Chondrocyte (in vitro differentiated cells): Measurements from ENCODE around the gene EVA1C. TPM values are rescaled to one million over a fixed set of nuclear protein-coding genes. Genes with fewer than 3 reads are reported as not detected.
A peak's percentile ranks its signal among the peaks of the same experiment; 100 is the strongest.
"Not testable (repeated sequence)": the region's sequence is repeated elsewhere in the genome, so short reads cannot be mapped to it uniquely, and the experiment has no call there.

Experiments used
- DNase-seq: peaks from one replicate; pipeline ENCODE4 v3.0.0; 2021; ENCODE audit warnings: mixed read lengths, low spot score
- H3K27ac Mint-ChIP-seq: one replicate; pipeline ENCODE4 v1.8.0; 2021; ENCODE audit warnings: mild to moderate bottlenecking, moderate library complexity, mixed read lengths; ENCODE audit not compliant: unreplicated experiment
- H3K27me3 Mint-ChIP-seq: 2 replicates; pipeline ENCODE4 v1.8.0; 2021; ENCODE audit warnings: low read depth, mixed read lengths
- H3K36me3 Mint-ChIP-seq: 2 replicates; pipeline ENCODE4 v1.8.0; 2021; ENCODE audit warnings: low read depth, mixed read lengths
- H3K4me1 Mint-ChIP-seq: 2 replicates; pipeline ENCODE4 v1.8.0; 2021; ENCODE audit warnings: low read depth, mild to moderate bottlenecking, mixed read lengths
- H3K4me3 Mint-ChIP-seq: one replicate; pipeline ENCODE4 v1.8.0; 2021; ENCODE audit warnings: mild to moderate bottlenecking, moderate library complexity, mixed read lengths; ENCODE audit not compliant: unreplicated experiment
- H3K9me3 Mint-ChIP-seq: 2 replicates; pipeline ENCODE4 v1.8.0; 2021; ENCODE audit warnings: low read depth, mixed read lengths
- total RNA-seq: library from RNA; stranded (reverse); gene quantifications from 3 replicates; pipeline ENCODE4 v1.2.1, GENCODE V29; 2021
- TF ChIP-seq, protein P1 (sequence below): fragments of 200-600 bp; sonication (generic); IDR thresholded peaks from 2 replicates; pipeline ENCODE4 v1.5.0; 2021; ENCODE audit warnings: antibody characterized with exemption, mild to moderate bottlenecking, moderate library complexity

EVA1C gene
- total RNA-seq, 1 donor from 2014 or later: 2.0 TPM

DNA sequence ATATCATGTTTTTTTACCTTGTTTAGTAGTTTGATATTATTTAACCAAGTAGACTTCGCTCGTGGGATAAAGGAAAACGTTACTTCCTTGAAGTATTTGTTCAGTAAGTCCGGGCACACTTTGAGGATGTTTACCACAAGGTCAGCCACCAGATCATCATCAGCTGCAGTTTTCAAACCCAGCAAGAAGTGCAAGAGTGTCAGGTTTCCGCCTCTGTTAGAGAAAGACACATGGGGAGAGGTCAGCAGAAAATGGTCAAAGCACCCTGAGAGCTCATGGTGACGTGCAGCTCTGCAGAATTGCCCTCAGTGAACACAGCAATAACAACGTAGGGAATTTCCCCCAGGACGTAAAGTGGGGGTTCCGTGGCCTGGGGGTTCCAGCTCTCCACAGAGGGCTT is 44.1 kb upstream of the EVA1C start:
- Mint-ChIP-seq H3K4me1 (peaks cover 52% of the 10 kb centered on the region), H3K27me3 (no peaks in the 10 kb centered on the region), H3K36me3 (peaks cover 23% of the 10 kb centered on the region)

DNA sequence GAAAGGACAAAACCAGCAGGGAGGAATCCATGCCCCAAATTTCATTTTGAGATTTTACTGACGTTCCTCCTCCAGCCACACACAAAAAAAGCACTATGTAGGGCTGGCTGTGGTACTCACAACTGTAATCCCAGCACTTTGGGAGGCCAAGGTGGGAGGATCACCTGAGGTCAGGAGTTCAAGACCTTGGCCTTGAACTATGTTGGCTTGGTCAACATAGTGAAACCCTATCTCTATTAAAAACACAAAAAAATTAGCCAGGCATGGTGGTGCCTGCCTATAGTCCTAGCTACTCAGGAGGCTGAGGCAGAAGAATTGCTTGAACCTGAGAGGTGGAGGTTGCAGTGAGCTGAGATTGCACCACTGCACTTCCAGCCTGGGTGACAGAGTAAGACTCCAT is 43.5 kb upstream of the EVA1C start:
- H3K27me3 Mint-ChIP-seq, H3K4me3 Mint-ChIP-seq, H3K9me3 Mint-ChIP-seq, DNase-seq, H3K27ac Mint-ChIP-seq: not testable (repeated sequence)
- peaks cover 52% of the 10 kb centered on the region for H3K4me1 Mint-ChIP-seq
- peaks cover 23% of the 10 kb centered on the region for H3K36me3 Mint-ChIP-seq

More for the DNA sequence above, 44.1 kb upstream of the EVA1C start:
- Mint-ChIP-seq H3K9me3 (no peaks in the 10 kb centered on the region), H3K4me3 (no peak overlapping the region), H3K27ac (peak overlapping the region; percentile 18)
- DNase-seq: no peak
- TF ChIP-seq, protein P1, sequence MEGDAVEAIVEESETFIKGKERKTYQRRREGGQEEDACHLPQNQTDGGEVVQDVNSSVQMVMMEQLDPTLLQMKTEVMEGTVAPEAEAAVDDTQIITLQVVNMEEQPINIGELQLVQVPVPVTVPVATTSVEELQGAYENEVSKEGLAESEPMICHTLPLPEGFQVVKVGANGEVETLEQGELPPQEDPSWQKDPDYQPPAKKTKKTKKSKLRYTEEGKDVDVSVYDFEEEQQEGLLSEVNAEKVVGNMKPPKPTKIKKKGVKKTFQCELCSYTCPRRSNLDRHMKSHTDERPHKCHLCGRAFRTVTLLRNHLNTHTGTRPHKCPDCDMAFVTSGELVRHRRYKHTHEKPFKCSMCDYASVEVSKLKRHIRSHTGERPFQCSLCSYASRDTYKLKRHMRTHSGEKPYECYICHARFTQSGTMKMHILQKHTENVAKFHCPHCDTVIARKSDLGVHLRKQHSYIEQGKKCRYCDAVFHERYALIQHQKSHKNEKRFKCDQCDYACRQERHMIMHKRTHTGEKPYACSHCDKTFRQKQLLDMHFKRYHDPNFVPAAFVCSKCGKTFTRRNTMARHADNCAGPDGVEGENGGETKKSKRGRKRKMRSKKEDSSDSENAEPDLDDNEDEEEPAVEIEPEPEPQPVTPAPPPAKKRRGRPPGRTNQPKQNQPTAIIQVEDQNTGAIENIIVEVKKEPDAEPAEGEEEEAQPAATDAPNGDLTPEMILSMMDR: no peak

DNA sequence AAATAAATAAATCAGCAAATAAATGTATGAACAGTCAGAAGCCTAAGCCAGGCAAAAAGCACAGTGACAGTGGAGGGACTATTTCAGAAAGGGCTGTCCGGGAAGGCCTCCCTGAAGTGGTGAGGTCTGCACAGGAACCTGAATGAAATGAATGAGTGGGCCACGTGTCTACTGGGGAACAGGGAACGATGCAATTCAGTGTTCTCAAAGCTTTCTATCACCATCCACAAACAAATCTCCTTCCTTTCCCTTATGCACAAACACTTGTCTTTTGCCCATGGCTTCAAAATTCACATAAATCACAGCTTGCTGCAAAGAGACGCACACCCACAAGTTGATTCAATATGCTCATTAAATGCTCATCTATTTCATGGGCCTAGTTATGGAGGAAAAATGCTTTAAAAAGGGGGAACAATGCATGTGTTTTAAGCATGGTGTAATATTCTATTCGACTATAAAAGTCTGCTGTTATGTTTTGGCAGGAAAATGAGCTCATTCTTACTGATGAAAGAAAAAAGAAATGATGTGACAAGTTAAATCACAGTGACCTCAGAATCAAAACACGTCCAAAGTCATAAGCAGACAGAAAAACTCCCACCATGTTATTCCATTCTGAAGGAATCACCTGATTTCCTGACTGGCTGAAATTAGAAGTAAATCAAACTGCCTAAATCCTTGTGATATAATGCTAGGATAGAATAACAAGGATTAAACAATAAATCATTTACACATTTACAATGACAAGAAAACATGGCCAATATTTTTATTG is 41.3 kb upstream of the EVA1C start:
- Mint-ChIP-seq H3K27ac (peak overlapping the region; percentile 99), H3K4me3 (no peak overlapping the region), H3K4me1 (peaks cover 35% of the 10 kb centered on the region), H3K9me3 (no peaks in the 10 kb centered on the region), H3K36me3 (peaks cover 15% of the 10 kb centered on the region), H3K27me3 (no peaks in the 10 kb centered on the region)
- DNase-seq: no peak
- TF ChIP-seq, protein P1: no peak

DNA sequence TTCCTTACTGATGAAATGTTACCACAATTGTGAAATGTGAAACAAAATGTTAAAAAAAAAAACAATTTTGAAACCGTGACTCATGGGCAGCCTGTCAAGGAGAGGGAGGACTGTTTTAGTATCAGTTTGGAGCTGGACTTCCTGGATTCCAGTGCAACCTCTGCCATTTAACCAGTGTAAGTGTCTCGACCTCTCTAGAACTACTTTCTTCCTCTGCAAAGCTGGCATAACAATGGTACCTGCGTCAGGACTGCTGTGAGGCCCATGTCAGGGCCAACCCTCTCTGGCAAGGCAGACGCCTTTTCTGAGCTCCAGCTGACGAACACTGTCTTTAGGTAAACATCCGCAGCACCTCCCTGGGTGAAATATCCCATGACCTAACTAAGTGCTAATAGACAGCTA is 40.6 kb upstream of the EVA1C start:
- TF ChIP-seq, protein P1: no peak
- Mint-ChIP-seq H3K27me3 (no peaks in the 10 kb centered on the region), H3K9me3 (no peaks in the 10 kb centered on the region), H3K4me3 (peak overlapping the region; percentile 43), H3K4me1 (peaks cover 35% of the 10 kb centered on the region), H3K36me3 (peaks cover 15% of the 10 kb centered on the region), H3K27ac (peak overlapping the region; percentile 99)
- DNase-seq: no peak

DNA sequence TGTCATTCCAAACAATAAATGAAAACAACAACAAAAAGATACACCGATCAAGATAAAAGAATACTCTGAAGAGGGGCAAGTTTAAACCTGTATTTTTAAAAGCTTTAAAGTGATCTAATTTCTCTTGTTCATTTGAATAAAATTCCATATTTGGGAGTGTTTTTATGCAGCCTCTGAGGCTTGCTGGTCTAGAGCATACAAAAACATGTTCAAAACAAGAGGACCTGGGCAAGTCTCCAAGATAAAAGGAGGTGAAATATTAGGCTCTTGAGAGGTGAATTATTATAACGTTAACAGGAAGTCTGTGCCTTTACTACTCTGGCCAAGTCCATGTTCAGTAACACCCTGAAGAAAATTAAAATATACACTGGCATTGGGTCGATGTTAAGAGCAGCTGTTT is 39.8 kb upstream of the EVA1C start:
- H3K27me3 Mint-ChIP-seq: no peaks in the 10 kb centered on the region
- H3K27ac Mint-ChIP-seq: peak overlapping the region; percentile 99
- no peaks in the 10 kb centered on the region for H3K9me3 Mint-ChIP-seq
- peaks cover 33% of the 10 kb centered on the region for H3K4me1 Mint-ChIP-seq
- no peak for DNase-seq
- peaks cover 13% of the 10 kb centered on the region for H3K36me3 Mint-ChIP-seq
- no peak overlapping the region for H3K4me3 Mint-ChIP-seq
- TF ChIP-seq, protein P1: no peak

DNA sequence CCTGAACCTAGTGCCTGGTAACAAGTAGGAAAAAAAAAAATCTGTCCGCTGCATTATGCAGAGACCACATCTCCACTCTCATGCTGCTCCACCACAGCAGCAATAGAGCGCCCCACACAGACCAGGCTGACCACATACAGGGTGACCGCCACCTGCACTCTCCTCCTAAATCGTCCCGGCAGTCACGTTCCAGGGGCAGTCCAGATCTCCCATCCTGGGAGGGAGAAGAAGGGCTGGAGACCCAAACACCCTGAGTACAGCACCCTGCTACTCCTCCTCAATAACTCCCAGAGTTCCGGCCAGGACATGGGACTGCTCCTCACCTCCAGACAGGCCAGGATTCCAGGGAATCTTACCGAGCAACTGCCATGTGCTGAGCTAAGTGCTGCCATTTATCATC is 35.0 kb upstream of the EVA1C start:
- TF ChIP-seq, protein P1: no peak
- Mint-ChIP-seq H3K36me3 (peaks cover 20% of the 10 kb centered on the region), H3K4me3 (no peak overlapping the region), H3K4me1 (peaks cover 46% of the 10 kb centered on the region), H3K9me3 (no peaks in the 10 kb centered on the region), H3K27ac (no peak overlapping the region), H3K27me3 (no peaks in the 10 kb centered on the region)
- DNase-seq: no peak
